GM23248 (cell line): Measurements from ENCODE around the gene RARA. TPM values are rescaled to one million over a fixed set of nuclear protein-coding genes. Genes with fewer than 3 reads are reported as not detected.

Experiments
- DNase-seq: peaks from one replicate; pipeline ENCODE4 v3.0.0-alpha.2; 2015
- H2AFZ ChIP-seq: fragments of 200-600 bp; sonication (generic); 2 replicates; pipeline ENCODE4 v1.6.1; 2016; ENCODE audit warnings: antibody characterized with exemption
- H3F3A ChIP-seq: fragments of 200-600 bp; sonication (generic); 2 replicates; pipeline ENCODE4 v1.6.1; 2016; ENCODE audit warnings: mild to moderate bottlenecking, antibody characterized with exemption, mixed run types; ENCODE audit not compliant: insufficient read depth
- H3K27ac ChIP-seq: fragments of 200-600 bp; sonication (generic); 2 replicates; pipeline ENCODE4 v1.5.1; 2016; ENCODE audit warnings: mild to moderate bottlenecking
- H3K27me3 ChIP-seq: fragments of 200-600 bp; sonication (generic); replicated peaks from 2 replicates; pipeline ENCODE4 v1.6.1; 2016; ENCODE audit warnings: mild to moderate bottlenecking; ENCODE audit not compliant: insufficient read depth
- H3K36me3 ChIP-seq: fragments of 200-600 bp; sonication (generic); 2 replicates; pipeline ENCODE4 v1.6.1; 2016; ENCODE audit warnings: low read depth, mild to moderate bottlenecking
- H3K4me1 ChIP-seq: fragments of 200-600 bp; sonication (generic); 2 replicates; pipeline ENCODE4 v1.6.1; 2016; ENCODE audit warnings: mild to moderate bottlenecking; ENCODE audit not compliant: insufficient read depth
- H3K4me2 ChIP-seq: fragments of 200-600 bp; sonication (generic); one replicate; pipeline ENCODE4 v1.6.1; 2016; ENCODE audit warnings: mild to moderate bottlenecking; ENCODE audit not compliant: unreplicated experiment
- H3K4me3 ChIP-seq: fragments of 200-600 bp; sonication (generic); 2 replicates; pipeline ENCODE4 v1.5.1; 2016; ENCODE audit warnings: mild to moderate bottlenecking
- H3K79me2 ChIP-seq: fragments of 200-600 bp; sonication (generic); 2 replicates; pipeline ENCODE4 v1.6.1; 2016; ENCODE audit warnings: mild to moderate bottlenecking; ENCODE audit not compliant: insufficient read depth
- H3K9ac ChIP-seq: fragments of 200-600 bp; sonication (generic); 2 replicates; pipeline ENCODE4 v1.6.1; 2016; ENCODE audit warnings: mild to moderate bottlenecking
- H3K9me2 ChIP-seq: fragments of 200-600 bp; sonication (generic); 2 replicates; pipeline ENCODE4 v1.6.1; 2016; ENCODE audit warnings: mixed run types, mild to moderate bottlenecking, moderate library complexity; ENCODE audit not compliant: insufficient read depth
- H3K9me3 ChIP-seq: fragments of 200-600 bp; sonication (generic); one replicate; pipeline ENCODE4 v1.6.1; 2017; ENCODE audit warnings: low read depth
- H4K20me1 ChIP-seq: fragments of 200-600 bp; sonication (generic); 2 replicates; pipeline ENCODE4 v1.6.0; 2016; ENCODE audit not compliant: insufficient read depth
- EZH2 ChIP-seq: fragments of 200-600 bp; sonication (generic); IDR thresholded peaks from 2 replicates; pipeline ENCODE4 v1.6.1; 2018; ENCODE audit warnings: antibody characterized with exemption, mild to moderate bottlenecking; ENCODE audit not compliant: insufficient read depth, poor library complexity, severe bottlenecking
- EZH2phosphoT487 ChIP-seq: fragments of 200-600 bp; sonication (generic); IDR thresholded peaks from 2 replicates; pipeline ENCODE4 v1.6.1; 2018; ENCODE audit warnings: antibody characterized with exemption, moderate library complexity, mild to moderate bottlenecking, low read depth; ENCODE audit not compliant: insufficient read depth
- WGBS, 2 experiments: methylation state at CpG; one replicate each; pipeline ENCODE4 v1.1.6; 2015 to 2017; ENCODE audit warnings: low lambda C conversion rate in 2 of 2, low coverage in 1 of 2; ENCODE audit errors: missing lambda C conversion rate in 2 of 2; 5-methylcytosine and 5-hydroxymethylcytosine counted together
- in situ Hi-C: fragments of 300-500 bp; cut with MboI; formaldehyde crosslinking; loops from 2 replicates; pipeline ENCODE4 v1.15.0; 2020
- polyA plus RNA-seq: library from polyadenylated mRNA; unstranded; fragments of >200 nt; fragmentation: Nextera tagmentation; extraction: Ambion mirVana; gene quantifications from 2 replicates; pipeline ENCODE4 v1.2.1, GENCODE V29; 2016
- total RNA-seq: library from RNA; depleted of rRNA; stranded (reverse); fragments of >200 nt; shearing (Covaris generic); gene quantifications from 2 replicates; pipeline ENCODE4 v1.2.3, GENCODE V29; 2014

Gene RARA
- total and polyA plus RNA-seq, 2 experiments from 2014 or later: 23.7 to 38.9 TPM

DNA sequence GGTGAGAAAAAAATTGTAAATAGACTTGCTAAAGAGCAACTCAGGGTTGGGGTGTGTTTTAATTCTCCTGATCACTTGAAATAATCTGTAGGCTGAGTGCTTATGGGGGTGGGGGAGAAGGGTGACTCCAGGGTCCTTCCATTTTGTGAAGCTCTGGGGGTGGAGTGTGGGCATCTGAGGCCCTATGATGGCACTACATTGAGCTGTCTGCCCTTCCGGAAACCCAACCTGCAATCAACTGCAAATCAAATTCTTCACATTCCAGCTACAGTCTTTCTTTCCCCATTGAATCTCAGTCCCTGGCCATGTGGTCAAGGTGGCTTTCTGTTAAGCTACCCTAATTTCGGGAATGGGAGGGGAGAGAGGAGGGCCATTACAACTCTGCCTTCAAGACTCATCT, 27.3 kb upstream of the RARA start:
- Histone ChIP-seq H3K79me2 (no peaks in the 10 kb centered on the region), H3K9me2 (no peaks in the 10 kb centered on the region), H3K4me2 (no peak overlapping the region), H3K9ac (no peak overlapping the region), H3K27me3 (no peaks in the 10 kb centered on the region), H3K27ac (no peak overlapping the region), H3K9me3 (no peaks in the 10 kb centered on the region), H3F3A (peaks cover 33% of the 10 kb centered on the region), H3K4me3 (no peak overlapping the region), H3K36me3 (peaks cover 34% of the 10 kb centered on the region), H4K20me1 (no peaks in the 10 kb centered on the region), H2AFZ (no peak overlapping the region), H3K4me1 (peaks cover 21% of the 10 kb centered on the region)
- in situ Hi-C loops: no loop called here
- TF ChIP-seq EZH2 (no peak), EZH2phosphoT487 (no peak)
- no peak for DNase-seq
- 89 to 95% methylated on average over 2 of the region's 2 CpGs for WGBS, 2 experiments

- Histone ChIP-seq H3K9ac (peak overlapping the region; percentile 70), H3K9me3 (no peaks in the 10 kb centered on the region), H3K27ac (peak overlapping the region; percentile 89), H3K4me2 (peak overlapping the region; percentile 96), H3K4me1 (peaks cover 21% of the 10 kb centered on the region), H2AFZ (no peak overlapping the region), H4K20me1 (no peaks in the 10 kb centered on the region), H3K4me3 (peak overlapping the region; percentile 75), H3K9me2 (no peaks in the 10 kb centered on the region), H3K27me3 (no peaks in the 10 kb centered on the region), H3K79me2 (peaks cover 2% of the 10 kb centered on the region; the same call in 1 of the 2 replicates), H3K36me3 (peaks cover 15% of the 10 kb centered on the region; the same call in 1 of the 2 replicates), H3F3A (peaks cover 37% of the 10 kb centered on the region)
- 0% methylated on average over 2 of the region's 2 CpGs for WGBS, 2 experiments
- in situ Hi-C loops: no loop called here
- peak; percentile 96 for DNase-seq
- TF ChIP-seq EZH2phosphoT487: peak; percentile 96
- TF ChIP-seq EZH2: no peak
Observed at GRCh38 chr17:40283662-40284061, 25.3 kb upstream of the RARA start.

GRCh38 chr17:40284085-40284713, 24.8 kb upstream of the RARA start:
- Histone ChIP-seq H4K20me1 (no peaks in the 10 kb centered on the region), H3K9me3 (no peaks in the 10 kb centered on the region), H3F3A (peaks cover 37% of the 10 kb centered on the region), H3K4me3 (peak overlapping the region; percentile 75), H3K27me3 (no peaks in the 10 kb centered on the region), H3K4me1 (peaks cover 21% of the 10 kb centered on the region), H2AFZ (no peak overlapping the region), H3K36me3 (peaks cover 11% of the 10 kb centered on the region; the same call in 1 of the 2 replicates), H3K27ac (peak overlapping the region; percentile 89), H3K9me2 (no peaks in the 10 kb centered on the region), H3K79me2 (peaks cover 7% of the 10 kb centered on the region; the same call in 1 of the 2 replicates), H3K4me2 (peak overlapping the region; percentile 96), H3K9ac (peak overlapping the region; percentile 68)
- WGBS, 2 experiments: 47 to 52% methylated on average over 2 of the region's 2 CpGs
- TF ChIP-seq EZH2phosphoT487: no peak
- no peak for TF ChIP-seq EZH2
- DNase-seq: peak; percentile 85
- in situ Hi-C loops: no loop called here

DNA sequence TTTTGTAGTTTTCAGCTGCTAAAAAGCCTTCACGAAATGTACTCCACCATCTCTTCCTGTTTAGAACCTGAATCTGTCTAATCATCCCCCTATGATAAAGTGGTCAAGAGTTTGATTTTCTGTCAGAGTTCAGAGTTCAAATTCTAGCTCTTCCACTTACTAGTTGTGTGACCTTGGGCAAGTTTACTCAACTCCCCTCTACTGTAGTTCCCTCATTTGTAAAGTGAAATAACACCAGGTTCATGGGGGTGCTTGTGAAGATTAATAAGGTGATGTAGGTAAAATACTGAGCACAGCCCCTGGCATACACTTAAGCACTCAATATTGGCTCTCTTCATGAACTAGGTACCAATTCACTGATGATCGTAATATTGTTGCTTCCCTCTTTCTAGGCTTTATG, 22.5 kb upstream of the RARA start:
- no peak overlapping the region for H2AFZ ChIP-seq
- no peak for DNase-seq
- 83 to 90% methylated on average over 2 of the region's 2 CpGs for WGBS, 2 experiments
- no peak overlapping the region for H3K4me3 ChIP-seq
- no peaks in the 10 kb centered on the region for H3K9me3 ChIP-seq
- H4K20me1 ChIP-seq: no peaks in the 10 kb centered on the region
- H3K36me3 ChIP-seq: no peaks in the 10 kb centered on the region; the same call in 1 of the 2 replicates
- H3K4me1 ChIP-seq: peaks cover 28% of the 10 kb centered on the region
- TF ChIP-seq EZH2phosphoT487 (no peak), EZH2 (no peak)
- peaks cover 14% of the 10 kb centered on the region; the same call in 1 of the 2 replicates for H3K79me2 ChIP-seq
- H3K9ac ChIP-seq: no peak overlapping the region
- H3K27me3 ChIP-seq: no peaks in the 10 kb centered on the region
- H3K9me2 ChIP-seq: no peaks in the 10 kb centered on the region
- in situ Hi-C loops: no loop called here
- no peak overlapping the region for H3K27ac ChIP-seq
- H3K4me2 ChIP-seq: no peak overlapping the region
- peaks cover 37% of the 10 kb centered on the region for H3F3A ChIP-seq
